ENCODE measurements around the gene MYADML2. TPM values are rescaled to one million over a fixed set of nuclear protein-coding genes. Genes with fewer than 3 reads are reported as not detected.
A peak's percentile ranks its signal among the peaks of the same experiment; 100 is the strongest.

The MYADML2 gene
- total and polyA plus RNA-seq, 7 donors: 0.47 to 95.8 (median 11.0) TPM

- H3K9me3 ChIP-seq: no peaks in the 10 kb centered on the region
- ATAC-seq: no peak
- peak; percentile 30 to 34 for DNase-seq
- 52 to 65% (median 63%) methylated on average over 19 to 20 of the region's 20 CpGs for WGBS, 3 donors
- peaks cover 0 to 3% of the 10 kb centered on the region in 2 donors for H3K36me3 ChIP-seq (ENCODE audit: insufficient read depth in 1 of 2, low read depth in 1 of 2)
- TF ChIP-seq, protein P1, sequence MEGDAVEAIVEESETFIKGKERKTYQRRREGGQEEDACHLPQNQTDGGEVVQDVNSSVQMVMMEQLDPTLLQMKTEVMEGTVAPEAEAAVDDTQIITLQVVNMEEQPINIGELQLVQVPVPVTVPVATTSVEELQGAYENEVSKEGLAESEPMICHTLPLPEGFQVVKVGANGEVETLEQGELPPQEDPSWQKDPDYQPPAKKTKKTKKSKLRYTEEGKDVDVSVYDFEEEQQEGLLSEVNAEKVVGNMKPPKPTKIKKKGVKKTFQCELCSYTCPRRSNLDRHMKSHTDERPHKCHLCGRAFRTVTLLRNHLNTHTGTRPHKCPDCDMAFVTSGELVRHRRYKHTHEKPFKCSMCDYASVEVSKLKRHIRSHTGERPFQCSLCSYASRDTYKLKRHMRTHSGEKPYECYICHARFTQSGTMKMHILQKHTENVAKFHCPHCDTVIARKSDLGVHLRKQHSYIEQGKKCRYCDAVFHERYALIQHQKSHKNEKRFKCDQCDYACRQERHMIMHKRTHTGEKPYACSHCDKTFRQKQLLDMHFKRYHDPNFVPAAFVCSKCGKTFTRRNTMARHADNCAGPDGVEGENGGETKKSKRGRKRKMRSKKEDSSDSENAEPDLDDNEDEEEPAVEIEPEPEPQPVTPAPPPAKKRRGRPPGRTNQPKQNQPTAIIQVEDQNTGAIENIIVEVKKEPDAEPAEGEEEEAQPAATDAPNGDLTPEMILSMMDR (IDR thresholded peaks at IDR 0.05): no peak
- H3K4me3 ChIP-seq: no peak overlapping the region
- peaks cover 8% of the 10 kb centered on the region for H3K4me1 ChIP-seq
- intact Hi-C loops (cut with DNase I): no loop called here
- H3K27me3 ChIP-seq (ENCODE audit: insufficient read depth in 3 of 3, low read length in 2 of 3): no peaks in the 10 kb centered on the region
- no peak overlapping the region for H3K27ac ChIP-seq
Measured at GRCh38 chr17:81930142-81931125, 16.6 kb downstream of the MYADML2 start.

DNA sequence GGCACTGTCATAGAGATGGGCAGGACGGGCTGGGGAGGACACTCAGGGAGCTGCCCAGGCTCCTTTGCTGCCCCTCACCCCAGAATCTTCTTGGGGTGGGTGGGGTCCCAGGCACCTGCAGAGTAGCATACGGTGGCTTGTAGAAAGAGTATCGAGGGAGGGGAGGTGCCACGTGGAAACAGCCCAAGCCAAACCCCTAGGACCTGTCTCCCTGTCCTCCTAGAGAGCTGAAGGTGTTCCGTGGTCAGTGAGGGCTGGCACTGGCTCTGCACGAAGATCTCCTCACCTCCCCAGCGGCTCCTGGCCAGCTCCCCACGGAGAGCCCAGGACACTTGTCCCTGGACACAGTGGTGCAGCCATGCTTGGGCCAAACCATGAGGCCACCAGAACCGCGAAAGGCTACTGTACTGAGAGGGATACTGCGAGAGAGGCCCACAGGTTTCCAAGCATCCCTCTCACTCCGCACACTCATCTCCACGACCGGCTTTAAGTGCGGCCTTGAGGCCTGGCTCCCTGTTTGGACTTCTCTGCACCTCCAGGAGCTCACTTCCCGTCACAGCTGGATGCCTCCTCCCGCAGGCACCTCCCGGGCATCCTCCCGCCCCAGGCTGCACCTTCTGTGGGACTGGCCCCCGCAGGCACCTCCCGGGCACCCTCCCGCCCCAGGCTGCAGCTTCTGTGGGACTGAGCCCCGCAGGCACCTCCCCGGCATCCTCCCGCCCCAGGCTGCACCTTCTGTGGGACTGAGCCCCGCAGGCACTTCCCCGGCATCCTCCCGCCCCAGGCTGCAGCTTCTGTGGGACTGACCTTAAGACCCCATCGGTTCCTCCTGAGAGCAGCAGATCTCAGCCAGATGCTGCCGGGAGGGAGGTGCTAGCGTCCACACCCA, 17.5 kb downstream of the MYADML2 start:
- TF ChIP-seq, protein P1 (IDR thresholded peaks at IDR 0.05): no peak
- Histone ChIP-seq H3K36me3 (ENCODE audit: insufficient read depth in 1 of 2, low read depth in 1 of 2) (peaks cover 0 to 3% of the 10 kb centered on the region in 2 donors), H3K4me1 (peaks cover 16% of the 10 kb centered on the region), H3K27ac (no peak overlapping the region), H3K9me3 (no peaks in the 10 kb centered on the region), H3K27me3 (ENCODE audit: insufficient read depth in 3 of 3, low read length in 2 of 3) (no peaks in the 10 kb centered on the region), H3K4me3 (no peak overlapping the region)
- 82 to 85% (median 85%) methylated on average over 30 to 31 of the region's 31 CpGs for WGBS, 3 donors
- DNase-seq (peak; percentile 15 to 48), ATAC-seq (no peak)
- intact Hi-C loops (cut with DNase I): no loop called here

DNA sequence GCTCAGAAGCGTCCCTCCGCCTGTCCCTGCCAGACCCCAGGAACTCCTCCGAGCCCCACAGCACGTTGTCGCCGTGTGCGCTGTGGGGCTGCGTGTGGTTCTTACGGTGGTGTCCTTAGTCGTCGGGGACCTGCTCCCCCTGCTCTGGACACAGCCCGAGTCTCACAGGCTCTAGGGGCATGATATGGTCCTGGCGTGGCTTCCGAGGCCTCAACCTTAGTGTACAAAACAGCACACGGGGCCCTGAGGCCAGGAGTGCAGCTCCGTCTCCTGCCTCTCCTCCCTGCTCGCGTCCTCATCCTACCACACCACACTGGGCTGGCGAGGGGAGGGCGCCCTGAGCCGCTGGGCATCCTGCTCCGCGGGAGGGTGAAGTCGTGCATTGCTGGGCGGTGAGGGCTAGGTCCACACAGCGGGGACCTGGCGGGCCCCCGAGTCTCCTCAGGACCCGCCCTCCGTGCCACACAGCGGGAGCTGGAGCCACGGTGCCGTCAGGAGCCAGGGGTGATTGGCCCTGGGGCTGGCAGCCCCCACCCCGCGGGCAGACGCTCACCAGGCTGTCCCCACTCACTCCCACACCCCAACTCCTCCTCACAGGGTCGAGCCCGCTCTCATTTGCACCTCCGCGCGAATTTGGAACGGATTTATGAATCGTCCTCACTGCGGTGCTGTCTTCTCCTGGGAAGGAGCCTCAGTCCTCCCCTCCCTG, 18.3 kb downstream of the MYADML2 start:
- DNase-seq: peak; percentile 25 to 63
- Histone ChIP-seq H3K9me3 (no peaks in the 10 kb centered on the region), H3K36me3 (ENCODE audit: insufficient read depth in 1 of 2, low read depth in 1 of 2) (peaks cover 0 to 3% of the 10 kb centered on the region in 2 donors), H3K4me3 (peak overlapping the region; percentile 91), H3K27ac (peak overlapping the region; percentile 18), H3K4me1 (peaks cover 24% of the 10 kb centered on the region), H3K27me3 (ENCODE audit: insufficient read depth in 3 of 3, low read length in 2 of 3) (no peaks in the 10 kb centered on the region)
- 32 to 36% (median 35%) methylated on average over 39 to 44 of the region's 44 CpGs for WGBS, 3 donors
- no peak for ATAC-seq
- TF ChIP-seq, protein P1 (IDR thresholded peaks at IDR 0.05): no peak
- intact Hi-C loops (cut with DNase I): no loop called here
